Raji (cell line): ENCODE measurements around the gene ANKRA2.

Experiments used
- POLR2A ChIP-seq: IDR thresholded peaks from 2 replicates; pipeline ENCODE4 v1.6.1; 2011; ENCODE audit warnings: low read depth, low read length, control low read depth; ENCODE audit not compliant: insufficient read depth

Gene ANKRA2, protein sequence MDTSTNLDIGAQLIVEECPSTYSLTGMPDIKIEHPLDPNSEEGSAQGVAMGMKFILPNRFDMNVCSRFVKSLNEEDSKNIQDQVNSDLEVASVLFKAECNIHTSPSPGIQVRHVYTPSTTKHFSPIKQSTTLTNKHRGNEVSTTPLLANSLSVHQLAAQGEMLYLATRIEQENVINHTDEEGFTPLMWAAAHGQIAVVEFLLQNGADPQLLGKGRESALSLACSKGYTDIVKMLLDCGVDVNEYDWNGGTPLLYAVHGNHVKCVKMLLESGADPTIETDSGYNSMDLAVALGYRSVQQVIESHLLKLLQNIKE

DNA sequence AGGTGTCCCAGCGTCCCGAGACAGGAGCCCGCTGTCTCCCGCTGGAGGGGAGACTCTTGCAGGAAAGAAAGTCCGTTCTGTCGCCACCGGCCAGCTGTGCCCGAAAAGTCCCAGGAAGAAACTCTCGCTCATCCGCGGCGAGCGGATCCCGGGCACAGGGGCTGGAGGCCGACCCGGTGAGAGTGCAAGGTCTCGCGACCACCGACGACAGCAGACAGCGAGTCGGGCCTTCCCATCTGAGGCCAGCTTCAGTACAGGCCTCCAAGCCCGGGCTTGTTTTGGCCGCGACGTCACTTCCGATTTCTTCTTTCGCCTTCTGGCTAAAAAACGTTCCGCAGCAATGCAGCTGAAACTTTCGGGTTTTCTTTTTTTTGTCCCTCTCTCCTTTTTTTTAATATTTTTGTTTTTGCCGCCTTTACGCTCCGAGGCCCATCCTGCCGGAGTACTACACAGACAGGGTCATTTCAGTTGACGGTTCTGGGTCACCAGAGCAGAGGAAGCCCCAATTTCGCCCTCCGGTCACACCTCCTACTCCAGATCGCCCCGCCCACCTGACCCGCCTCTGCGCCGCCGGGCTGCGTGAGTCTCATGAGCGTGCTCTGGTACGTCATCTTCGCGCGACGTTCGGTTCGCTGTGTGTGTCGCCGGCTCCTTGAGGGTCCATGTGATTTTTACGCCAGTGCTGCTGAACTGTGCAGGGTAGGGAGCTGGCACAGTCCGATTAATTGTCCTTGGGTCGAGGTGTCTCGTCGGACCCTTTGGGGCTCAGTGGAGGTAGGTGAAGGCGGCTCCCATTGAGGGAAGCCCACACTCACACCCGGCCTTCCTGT is at the start of gene ANKRA2, which contains the start of gene UTP15:
TSS of gene ANKRA2 (minus strand) at position 501 of the 830 bp plus-strand sequence. CDS start 2,758 bp downstream, outside the sequence.
TSS of gene UTP15 (plus strand) at position 605 of the 830 bp plus-strand sequence. CDS start 1,602 bp downstream, outside the sequence.
- TF ChIP-seq POLR2A, result peak; percentile 73

DNA sequence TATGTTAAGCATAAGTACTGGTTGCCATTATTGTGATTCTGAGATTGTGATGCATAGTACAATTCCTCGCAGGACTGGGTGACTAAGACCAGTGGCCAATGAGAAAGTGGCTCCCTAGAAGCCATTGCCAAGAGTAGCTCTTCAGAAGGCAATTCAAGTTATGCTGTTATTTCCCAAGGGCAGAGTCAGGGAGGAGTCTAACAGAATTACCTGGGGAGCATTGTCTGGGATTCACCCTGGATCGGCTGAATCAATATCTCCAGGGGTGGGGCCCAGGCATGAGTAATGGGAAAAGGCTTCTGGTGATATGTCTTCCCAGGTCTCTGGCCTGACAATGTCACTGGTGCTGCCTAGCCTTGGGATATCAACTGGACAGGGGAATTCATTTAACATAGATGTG is 49.6 kb upstream of the ANKRA2 start:
- TF ChIP-seq POLR2A, result no peak

DNA sequence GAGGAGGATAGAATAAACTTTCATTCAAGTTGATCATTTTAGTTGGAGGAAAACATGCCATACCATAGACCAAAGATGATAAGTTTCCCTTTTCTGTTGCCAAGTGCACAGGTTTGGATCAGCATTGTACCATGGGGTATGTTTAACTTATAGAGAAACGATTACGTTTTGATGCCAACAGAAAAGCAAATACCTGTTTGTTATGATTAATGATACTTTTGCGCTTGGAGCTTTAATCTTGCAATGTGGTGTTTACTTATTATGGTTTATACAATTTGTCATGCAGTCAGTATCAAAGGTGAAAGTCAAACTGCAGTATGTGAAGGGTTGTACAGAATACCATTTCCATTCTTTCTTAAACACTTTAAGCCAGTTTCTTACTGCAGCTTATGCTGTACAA is 47.4 kb upstream of the ANKRA2 start:
- TF ChIP-seq POLR2A, result no peak

DNA sequence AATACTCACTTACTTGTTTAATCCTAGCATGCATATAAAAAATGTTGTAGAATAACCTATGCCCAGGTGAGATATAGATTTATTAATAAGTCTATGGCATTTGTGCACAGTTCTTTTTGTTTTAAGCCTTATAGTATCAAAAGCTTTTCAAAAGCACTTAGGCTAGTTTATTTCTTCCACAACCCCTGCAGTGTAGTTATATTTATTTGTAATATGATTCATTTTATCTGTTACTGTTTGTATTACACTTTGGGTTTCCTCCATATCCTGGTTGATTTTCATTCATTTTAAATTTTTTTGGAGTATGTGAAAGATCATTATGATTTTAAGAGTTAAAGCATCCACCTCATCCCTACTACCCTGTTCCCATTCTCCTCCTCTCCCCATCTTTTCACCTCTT is 41.8 kb upstream of the ANKRA2 start:
- TF ChIP-seq POLR2A, result no peak

DNA sequence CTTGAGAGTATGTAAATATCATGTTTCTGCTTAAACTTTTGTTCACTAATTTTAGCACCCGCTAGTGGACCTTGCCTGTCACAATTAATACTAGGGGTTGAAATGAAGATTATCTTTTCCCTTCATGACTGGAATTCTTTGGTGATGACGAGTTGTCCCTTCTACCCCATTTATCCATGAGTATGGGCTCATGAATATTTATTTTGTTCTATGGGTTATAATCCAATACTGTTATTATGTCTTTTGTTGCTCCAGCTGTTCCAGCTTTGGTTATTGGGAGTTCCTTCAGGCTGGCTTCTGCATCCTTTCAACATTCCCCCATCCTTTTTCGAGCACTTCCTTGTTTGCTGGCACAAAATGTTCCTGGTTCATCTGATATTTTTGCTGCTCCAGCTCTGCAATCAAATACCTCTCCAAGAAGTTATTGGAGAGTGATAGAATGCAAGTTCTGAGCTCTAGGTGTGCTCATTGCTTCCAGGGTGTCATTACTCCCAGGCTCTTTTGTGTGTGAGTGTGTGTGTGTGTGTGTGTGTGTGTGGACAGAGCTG is 40.8 kb upstream of the ANKRA2 start:
- no peak for TF ChIP-seq POLR2A

DNA sequence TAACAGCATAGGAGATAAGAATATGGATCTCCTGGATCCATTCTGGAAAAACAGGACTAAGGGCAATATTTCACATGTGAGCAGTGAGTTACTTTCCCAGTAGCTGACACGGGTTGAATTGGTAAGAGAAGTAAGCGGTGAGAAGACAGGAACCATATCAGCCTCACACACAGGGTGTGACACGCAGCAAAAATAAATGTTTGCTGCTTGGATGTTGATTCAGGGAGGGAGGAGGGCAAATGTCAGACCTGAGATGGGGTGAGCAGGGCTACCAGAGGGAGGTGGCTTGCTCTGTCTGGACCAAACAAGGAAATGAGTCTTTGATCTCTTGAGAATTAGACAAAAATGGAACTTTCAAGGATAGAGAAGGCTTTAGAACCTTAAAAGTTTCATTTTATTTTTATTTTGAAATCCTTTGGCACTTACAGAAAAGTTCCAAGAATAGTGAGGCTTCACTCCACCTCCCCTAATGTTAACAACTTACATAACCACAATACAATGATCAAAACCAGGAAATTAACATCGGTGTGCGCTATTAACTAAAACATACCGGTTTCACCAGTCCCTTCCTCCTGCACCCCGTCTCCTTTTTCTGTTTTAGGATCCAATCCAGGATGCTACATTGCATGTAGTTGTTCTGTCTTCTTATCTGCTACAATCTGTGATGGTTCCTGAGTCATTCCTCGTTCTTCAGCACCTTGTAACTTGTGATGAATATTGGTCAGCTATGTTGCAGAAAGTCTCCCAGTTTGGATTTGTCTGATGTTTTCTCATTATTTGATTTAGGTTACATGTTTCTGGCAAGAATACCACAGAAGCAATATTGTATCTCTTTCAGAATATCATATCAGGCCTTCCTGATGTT is 40.0 kb upstream of the ANKRA2 start:
- no peak for TF ChIP-seq POLR2A

DNA sequence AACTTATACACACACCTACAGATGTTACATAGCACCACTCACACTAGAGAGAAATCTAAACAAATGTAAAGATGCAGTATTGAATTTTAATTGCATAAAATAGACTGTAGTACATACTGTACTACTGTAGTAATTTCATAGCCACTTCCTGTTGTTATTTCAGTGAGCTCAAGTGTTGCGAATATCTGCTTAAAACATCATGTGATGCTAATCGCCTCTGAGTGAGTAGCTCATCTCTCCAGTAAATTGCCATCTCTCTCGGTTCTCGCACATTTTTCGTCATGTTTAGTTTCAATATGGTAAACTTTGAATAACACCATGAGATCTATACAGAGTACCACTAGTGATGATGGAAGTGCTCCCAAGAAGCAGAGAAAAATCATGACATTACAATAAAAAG is 38.6 kb upstream of the ANKRA2 start:
- TF ChIP-seq POLR2A, result no peak

DNA sequence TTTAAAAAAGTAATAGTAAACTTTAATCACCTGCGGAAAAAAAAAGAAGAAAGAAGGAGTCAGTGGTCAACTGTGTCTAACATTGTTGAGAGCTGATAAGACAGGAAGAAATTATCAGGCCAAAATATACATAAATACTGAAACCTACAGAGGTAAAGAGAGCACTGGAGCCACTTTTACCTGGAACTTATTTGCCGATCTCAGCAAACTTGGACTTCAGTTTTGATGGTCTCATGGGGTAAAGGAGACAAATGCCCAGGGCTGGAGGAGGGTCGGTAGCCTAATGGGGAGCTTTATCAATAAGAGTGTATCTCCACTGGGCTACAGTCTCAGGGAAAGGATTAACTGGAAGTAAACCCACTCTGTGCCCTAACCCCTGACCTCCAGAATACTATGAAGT is 33.9 kb upstream of the ANKRA2 start:
- TF ChIP-seq POLR2A, result no peak

DNA sequence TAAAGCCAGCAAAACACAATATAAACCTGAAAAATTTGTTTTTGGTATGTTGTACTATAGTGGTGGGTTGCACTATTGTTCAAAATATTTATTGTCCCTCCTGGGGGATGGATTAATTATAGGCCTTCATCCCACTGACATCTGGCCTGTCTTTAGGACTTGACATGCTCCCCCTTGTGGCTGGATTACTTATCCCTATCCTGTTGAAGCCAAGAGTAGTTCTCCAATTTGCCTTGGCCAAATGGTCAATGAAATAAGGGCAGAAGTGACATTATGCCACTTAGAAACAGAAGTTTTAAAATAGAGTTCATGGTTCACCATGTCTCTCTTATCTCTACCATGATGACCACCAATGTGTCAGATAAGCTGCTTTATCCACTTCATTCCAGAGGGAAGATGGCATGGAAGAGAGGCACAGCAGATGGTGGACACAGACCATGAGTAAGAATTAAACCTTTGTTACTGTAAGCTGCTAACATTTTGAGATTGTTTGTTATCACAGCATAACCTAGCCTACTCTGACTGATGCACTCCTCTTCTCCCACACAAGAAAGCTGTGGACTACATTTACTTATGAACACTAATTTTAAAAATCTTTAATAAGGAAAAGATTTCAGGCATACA is 31.4 kb upstream of the ANKRA2 start:
- TF ChIP-seq POLR2A, result no peak

DNA sequence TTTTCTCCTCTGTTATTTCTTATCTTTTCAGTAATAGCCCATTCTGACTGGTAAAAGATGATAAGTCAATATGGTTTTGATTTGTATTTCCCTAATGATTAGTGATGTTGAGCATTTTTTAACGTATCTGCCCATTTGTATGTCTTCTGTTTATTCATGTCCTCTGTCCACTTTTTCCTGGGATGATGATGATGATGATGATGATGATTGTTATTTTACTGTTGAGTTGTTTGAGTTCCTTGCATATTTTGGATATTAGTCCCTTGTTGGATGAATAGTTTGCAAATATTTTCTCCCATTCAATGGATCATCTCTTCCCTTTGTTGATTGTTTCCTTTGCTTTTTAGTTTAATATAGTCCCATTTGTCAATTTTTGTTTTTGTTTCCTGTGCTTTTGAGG is 27.1 kb upstream of the ANKRA2 start:
- no peak for TF ChIP-seq POLR2A

DNA sequence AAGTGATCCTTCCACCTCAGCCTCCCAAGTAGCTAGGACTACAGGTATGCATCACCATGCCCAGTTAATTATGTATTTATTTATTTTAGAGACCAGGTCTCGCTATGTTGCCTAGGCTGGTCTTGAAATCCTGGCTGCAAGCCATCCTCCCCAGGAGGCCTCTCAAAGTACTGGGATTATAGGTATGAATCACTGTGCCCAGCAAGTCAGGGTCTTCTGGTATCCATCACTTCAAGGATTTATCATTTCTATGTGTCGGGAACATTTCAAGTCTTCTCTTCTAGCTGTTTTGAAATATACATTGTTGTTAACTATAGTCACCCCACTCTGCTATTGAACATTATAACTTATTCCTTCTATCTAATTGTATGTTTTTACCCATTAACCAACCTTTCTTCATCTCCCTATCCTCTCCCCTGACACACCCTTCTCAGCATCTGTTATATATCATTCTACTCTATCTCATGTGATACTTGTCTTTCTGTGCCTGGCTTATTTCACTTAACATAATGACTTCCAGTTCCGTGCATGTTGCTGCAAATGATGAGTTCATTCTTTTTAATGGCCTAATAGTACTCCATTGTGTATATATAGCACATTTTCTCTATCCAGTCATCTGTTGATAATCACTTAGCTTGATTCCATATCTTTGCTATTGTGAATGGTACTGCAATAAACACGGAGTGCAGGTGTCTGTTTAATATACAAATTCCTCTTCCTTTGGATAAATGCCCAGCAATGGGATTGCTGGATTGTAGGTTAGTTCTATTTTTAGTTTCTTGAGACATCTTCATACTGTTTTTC is 26.5 kb upstream of the ANKRA2 start:
- TF ChIP-seq POLR2A, result no peak

DNA sequence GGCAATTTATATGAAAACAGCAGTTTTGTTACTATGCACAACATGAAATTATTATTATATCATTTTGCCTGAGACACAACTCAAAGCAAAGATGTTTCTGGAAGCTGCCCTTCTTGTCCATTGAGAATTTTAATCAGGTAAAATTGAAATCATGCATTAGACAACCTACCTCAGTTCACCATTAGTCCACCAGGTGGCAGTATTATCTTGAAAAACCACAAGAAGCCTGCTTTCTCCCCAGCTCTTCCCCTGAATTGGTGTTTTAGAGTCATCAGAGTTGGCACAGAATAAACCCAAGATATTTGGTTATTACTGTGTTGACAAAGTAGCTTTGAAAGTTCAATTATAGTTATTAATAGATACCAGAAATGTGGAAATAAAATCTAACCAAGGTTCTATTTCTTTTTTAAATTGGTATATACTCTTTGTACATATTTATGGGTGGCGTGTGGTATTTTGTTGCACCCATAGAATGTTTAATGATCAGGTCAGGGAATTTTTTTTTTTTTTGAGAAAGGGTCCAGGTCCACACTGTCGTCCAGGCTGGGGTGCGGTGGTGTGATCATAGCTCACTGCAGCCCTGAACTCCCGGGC is 25.8 kb upstream of the ANKRA2 start:
- TF ChIP-seq POLR2A, result no peak

DNA sequence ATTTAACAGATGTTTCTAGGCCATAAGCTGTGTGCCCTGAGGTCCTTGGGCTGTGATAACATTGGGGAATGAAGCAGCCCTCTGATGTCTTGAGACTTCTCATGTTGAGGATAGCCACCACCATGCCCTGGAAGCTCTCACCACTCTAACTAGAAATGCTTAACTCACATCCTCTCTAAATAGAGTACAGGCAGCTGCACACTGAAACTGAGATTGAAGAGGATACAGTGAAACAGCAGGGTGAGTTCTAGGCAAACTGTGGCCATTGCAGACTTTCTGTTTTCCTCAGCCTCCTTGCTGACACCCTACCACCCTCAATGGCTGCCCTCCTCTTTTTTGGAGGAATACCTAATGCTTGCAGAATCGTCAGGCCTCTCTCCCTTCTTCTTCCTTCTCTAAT is 22.5 kb upstream of the ANKRA2 start:
- no peak for TF ChIP-seq POLR2A
